Thymus (tissue), 11 donors: ENCODE results near the gene NECAB2. TPM values are rescaled to one million over a fixed set of nuclear protein-coding genes. Genes with fewer than 3 reads are reported as not detected.

Experiments
- DNase-seq, 9 donors: peaks; one replicate each; pipeline ENCODE4 v3.0.0-alpha.2; 2013; ENCODE audit warnings: low spot score in 9 of 9, low read depth in 6 of 9, missing footprints in 1 of 9
- H3K27ac ChIP-seq, 2 donors: one replicate each; pipeline ENCODE4 v1.5.1; 2013; ENCODE audit warnings: control low read depth in 1 of 2, low read depth in 1 of 2, low read length in 1 of 2, mild to moderate bottlenecking in 1 of 2, moderate library complexity in 1 of 2
- H3K27me3 ChIP-seq, 2 donors: one replicate each; pipeline ENCODE4 v1.5.1; 2013; ENCODE audit warnings: low read length in 1 of 2; ENCODE audit not compliant: control insufficient read depth in 2 of 2, insufficient read depth in 1 of 2
- H3K36me3 ChIP-seq, 2 donors: one replicate each; pipeline ENCODE4 v1.5.1; 2013; ENCODE audit warnings: low read length in 1 of 2, mild to moderate bottlenecking in 1 of 2, moderate library complexity in 1 of 2; ENCODE audit not compliant: control insufficient read depth in 2 of 2, insufficient read depth in 2 of 2
- H3K4me1 ChIP-seq, 2 donors: one replicate each; pipeline ENCODE4 v1.5.1; 2013; ENCODE audit warnings: low read length in 2 of 2; ENCODE audit not compliant: control insufficient read depth in 2 of 2, insufficient read depth in 2 of 2
- H3K4me3 ChIP-seq, 2 donors: one replicate each; pipeline ENCODE4 v1.5.1; 2013; ENCODE audit warnings: low read length in 2 of 2, control low read depth in 1 of 2, mild to moderate bottlenecking in 1 of 2
- H3K9me3 ChIP-seq, 2 donors: one replicate each; pipeline ENCODE4 v1.5.1; 2013; ENCODE audit warnings: low read length in 1 of 2, mild to moderate bottlenecking in 1 of 2; ENCODE audit not compliant: control insufficient read depth in 2 of 2, insufficient read depth in 1 of 2
- WGBS: extraction: QIAGEN DNeasy Blood & Tissue Kit; methylation state at CpG from one replicate; pipeline ENCODE4 v1.1.7; 2013; 5-methylcytosine and 5-hydroxymethylcytosine counted together
- polyA plus RNA-seq: library from polyadenylated mRNA; stranded (reverse); fragments of 200-250 nt; gene quantifications from one replicate; pipeline ENCODE4 v1.2.3, GENCODE V29; 2013
- total RNA-seq: library from RNA; stranded (reverse); fragments of 120-200 nt; gene quantifications from one replicate; pipeline ENCODE4 v1.2.4, GENCODE V29; 2013
- donor health status: healthy.

The NECAB2 gene
- total and polyA plus RNA-seq, 2 donors: 0.19 to 0.75 TPM

DNA sequence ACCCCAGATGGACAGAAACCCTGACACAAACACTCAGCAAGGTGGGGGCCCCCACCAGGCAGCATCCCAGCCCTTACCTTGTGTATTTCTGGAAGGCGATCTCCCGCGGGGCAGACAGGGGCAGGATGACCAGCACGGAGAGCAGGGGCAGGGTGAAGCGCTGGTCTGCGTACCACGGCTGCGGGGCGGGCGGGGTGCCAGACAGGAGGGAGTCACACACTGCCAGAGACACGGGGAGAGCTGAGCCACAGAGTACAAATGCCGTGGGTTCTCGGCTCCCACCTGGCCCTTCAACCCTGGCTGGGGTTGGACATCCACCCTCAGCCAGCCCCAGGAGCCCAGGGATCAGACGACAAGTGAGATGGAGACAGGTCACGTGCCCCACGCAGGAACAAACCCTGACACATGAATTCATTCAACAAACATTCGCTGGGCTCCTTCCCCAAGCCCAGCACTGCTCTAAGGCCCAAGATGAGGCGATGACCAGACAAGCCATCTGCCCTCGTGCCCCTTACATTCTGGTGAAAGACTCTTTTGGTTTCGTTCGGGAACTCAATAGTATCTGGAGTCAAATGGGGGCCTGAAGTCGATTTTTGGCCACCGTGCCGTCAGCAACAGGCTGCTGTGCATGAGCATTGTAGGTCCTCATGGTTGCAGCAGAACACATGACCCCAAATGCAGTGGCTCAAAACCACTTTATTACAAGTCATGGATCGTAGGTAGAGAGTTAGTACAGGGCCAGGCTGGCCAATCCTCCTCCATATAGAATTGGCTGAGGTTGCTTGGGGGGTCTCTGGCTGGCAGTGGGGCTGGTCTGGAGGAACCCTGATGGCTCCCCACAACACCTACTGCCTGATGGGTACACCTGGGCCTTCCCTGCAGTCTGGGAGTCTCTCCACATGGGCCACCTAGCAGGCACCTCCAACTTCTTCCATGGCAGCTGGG, 65.5 kb downstream of the NECAB2 start:
- Histone ChIP-seq H3K4me3 (no peak overlapping the region), H3K9me3 (no peaks in the 10 kb centered on the region)
- no peak for DNase-seq

DNA sequence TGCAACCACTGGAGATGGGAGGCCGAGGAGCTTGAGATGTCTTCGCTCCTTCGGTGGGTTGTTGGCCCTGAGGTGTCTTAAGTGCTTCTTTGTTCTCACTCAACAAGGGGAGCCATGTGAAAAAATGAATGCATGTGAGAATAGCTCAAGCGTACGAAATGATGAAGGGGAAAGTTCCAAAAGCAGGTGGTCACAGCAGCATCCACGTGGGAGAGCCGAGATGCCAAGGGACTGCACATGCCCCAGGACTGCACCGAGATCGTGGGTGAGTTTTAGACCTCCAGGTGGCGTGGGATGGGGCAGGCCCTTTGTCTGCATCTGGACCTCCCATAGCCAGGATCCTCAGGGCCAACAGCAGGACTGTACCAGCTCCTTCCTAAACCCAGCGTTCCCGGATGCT, 66.5 kb downstream of the NECAB2 start:
- no peaks in the 10 kb centered on the region for H3K36me3 ChIP-seq
- no peak for DNase-seq
- no peak overlapping the region for H3K4me3 ChIP-seq
- no peaks in the 10 kb centered on the region for H3K9me3 ChIP-seq
- 95% methylated on average over 12 of the region's 12 CpGs for WGBS
- peaks cover 0 to 6% of the 10 kb centered on the region in 2 donors for H3K27me3 ChIP-seq
- H3K27ac ChIP-seq: no peak overlapping the region
- H3K4me1 ChIP-seq: no peaks in the 10 kb centered on the region

More for the DNA sequence above, 65.5 kb downstream of the NECAB2 start:
- no peaks in the 10 kb centered on the region for H3K36me3 ChIP-seq
- H3K4me1 ChIP-seq: no peaks in the 10 kb centered on the region
- H3K27ac ChIP-seq: no peak overlapping the region
- peaks cover 0 to 10% of the 10 kb centered on the region in 2 donors for H3K27me3 ChIP-seq
- 89% methylated on average over 25 of the region's 25 CpGs for WGBS

DNA sequence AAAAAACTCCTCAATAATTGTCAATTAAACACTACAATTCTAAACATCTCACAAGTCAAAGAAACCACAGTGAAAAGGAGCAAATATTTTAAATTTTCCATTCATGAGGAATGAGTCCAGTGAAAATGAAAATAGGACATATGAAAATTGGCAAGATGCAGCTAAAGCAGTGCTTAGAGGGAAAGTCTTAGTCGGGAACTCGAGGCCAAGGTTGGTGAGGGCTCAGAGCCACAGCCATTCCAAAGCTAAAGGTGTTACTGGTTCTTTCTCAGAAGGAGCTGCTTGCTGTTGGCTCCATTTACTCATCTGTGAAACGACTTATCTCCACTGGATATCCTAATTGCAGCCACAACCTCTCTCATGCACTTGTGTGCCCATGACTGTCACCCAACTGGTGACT, 68.1 kb downstream of the NECAB2 start:
- Histone ChIP-seq H3K27me3 (peaks cover 0 to 14% of the 10 kb centered on the region in 2 donors), H3K27ac (no peak overlapping the region), H3K36me3 (no peaks in the 10 kb centered on the region), H3K9me3 (no peaks in the 10 kb centered on the region), H3K4me3 (no peak overlapping the region), H3K4me1 (no peaks in the 10 kb centered on the region)
- 87% methylated on average over 3 of the region's 3 CpGs for WGBS
- no peak for DNase-seq

DNA sequence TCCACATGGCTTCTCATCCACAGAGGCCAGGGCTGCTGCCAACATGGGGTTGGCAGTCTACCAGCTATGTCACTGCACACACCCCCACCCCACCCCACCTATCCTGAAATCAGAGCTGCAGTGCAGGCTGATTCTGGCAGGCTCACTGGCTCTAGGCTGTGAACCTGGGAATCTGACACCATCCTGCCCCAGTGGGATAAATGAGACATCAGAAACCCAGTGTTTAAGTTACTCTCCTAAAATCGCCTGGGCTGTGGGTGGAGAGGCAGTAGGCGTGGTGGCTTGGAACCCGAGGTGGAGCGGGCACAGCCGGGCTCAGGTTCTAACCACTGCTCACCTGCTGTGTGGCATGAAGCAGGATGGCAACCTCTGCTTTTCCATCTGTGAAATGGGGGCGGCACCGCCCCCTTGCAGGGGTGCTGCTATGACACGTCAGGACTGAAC, 69.0 kb downstream of the NECAB2 start:
- no peak overlapping the region for H3K4me3 ChIP-seq
- no peaks in the 10 kb centered on the region for H3K36me3 ChIP-seq
- no peak overlapping the region for H3K27ac ChIP-seq
- H3K9me3 ChIP-seq: no peaks in the 10 kb centered on the region
- no peak for DNase-seq
- peaks cover 0 to 20% of the 10 kb centered on the region in 2 donors for H3K27me3 ChIP-seq
- H3K4me1 ChIP-seq: no peaks in the 10 kb centered on the region
- WGBS: 92% methylated on average over 8 of the region's 8 CpGs

DNA sequence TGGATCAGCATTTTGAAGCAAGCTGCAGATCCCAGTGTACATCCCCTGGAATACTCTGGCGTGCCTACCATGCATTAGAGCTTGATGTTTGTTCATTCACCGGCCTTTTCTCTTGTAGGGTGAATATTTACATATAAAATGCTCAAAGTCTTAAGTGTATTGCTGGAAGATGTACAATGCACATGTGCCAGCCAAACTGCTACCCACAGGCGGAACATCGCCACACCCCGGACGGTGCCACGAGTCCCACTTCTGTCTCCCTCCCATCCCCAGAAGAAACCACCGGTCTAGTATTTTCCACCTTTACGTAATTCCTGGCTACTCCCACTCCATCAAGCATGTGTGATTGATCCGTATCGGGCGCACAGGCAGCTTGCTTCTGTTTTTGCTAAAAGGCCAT, 70.4 kb downstream of the NECAB2 start:
- H3K27ac ChIP-seq: no peak overlapping the region
- H3K36me3 ChIP-seq: no peaks in the 10 kb centered on the region
- DNase-seq: no peak
- H3K4me3 ChIP-seq: no peak overlapping the region
- peaks cover 0 to 32% of the 10 kb centered on the region in 2 donors for H3K27me3 ChIP-seq
- WGBS: 96% methylated on average over 12 of the region's 12 CpGs
- H3K4me1 ChIP-seq: peaks cover 0 to 2% of the 10 kb centered on the region in 2 donors
- H3K9me3 ChIP-seq: no peaks in the 10 kb centered on the region

DNA sequence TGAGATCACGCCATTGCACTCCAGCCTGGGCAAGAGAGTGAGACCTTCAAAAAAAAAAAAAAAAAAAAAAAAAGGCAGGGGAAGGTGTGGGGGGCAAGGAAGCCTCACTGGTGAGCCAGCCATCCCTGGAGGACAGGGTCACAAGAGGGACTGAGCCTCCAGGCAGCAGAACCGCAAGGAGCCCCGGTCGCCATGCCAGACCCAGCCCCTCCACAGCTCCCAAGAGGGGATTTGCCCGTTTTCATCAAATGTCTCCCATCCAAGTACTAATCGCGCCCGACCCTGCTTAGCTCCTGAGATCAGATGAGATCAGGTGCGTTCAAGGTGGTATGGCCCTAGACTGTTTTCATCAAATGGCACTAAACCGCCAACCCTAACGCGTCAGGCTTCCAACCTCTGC, 71.7 kb downstream of the NECAB2 start:
- H3K27me3 ChIP-seq: peaks cover 0 to 43% of the 10 kb centered on the region in 2 donors
- 93% methylated on average over 12 of the region's 12 CpGs for WGBS
- H3K9me3 ChIP-seq: no peaks in the 10 kb centered on the region
- H3K36me3 ChIP-seq: no peaks in the 10 kb centered on the region
- H3K4me3 ChIP-seq: no peak overlapping the region
- H3K27ac ChIP-seq: no peak overlapping the region
- no peak for DNase-seq
- peaks cover 0 to 6% of the 10 kb centered on the region in 2 donors for H3K4me1 ChIP-seq

DNA sequence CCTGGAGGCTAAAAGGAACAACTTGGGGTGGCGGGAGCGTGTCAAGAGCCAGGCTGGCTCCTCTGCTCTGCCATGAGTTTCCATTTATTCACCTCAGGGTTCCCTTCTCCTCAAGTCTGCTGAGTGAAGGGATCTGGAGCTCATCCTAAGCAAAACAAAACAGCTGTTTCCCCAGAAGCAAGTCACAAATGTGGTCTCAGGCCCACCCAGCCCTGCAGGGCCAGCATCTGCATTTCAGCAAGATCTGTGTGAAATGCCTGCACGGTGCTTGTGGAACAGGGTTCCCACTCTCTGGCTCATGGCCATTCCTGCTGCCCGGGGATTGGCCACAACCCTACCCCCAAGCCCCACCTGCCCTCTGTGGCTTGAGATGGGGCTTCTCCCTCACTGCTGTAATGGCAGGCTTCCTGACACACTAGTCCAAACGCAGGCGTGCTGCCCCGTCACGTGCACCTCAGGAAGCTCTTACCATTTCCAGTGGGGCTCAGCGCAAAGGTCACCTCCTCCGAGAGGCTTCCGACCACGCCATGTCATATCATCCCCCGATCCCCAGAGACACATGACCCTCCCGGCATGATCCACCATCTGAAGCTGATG, 72.3 kb downstream of the NECAB2 start:
- H3K27me3 ChIP-seq: peaks cover 0 to 47% of the 10 kb centered on the region in 2 donors
- H3K4me3 ChIP-seq: no peak overlapping the region
- H3K9me3 ChIP-seq: no peaks in the 10 kb centered on the region
- DNase-seq: no peak
- WGBS: 89% methylated on average over 14 of the region's 14 CpGs
- H3K4me1 ChIP-seq: peaks cover 0 to 6% of the 10 kb centered on the region in 2 donors
- no peaks in the 10 kb centered on the region for H3K36me3 ChIP-seq
- H3K27ac ChIP-seq: no peak overlapping the region

DNA sequence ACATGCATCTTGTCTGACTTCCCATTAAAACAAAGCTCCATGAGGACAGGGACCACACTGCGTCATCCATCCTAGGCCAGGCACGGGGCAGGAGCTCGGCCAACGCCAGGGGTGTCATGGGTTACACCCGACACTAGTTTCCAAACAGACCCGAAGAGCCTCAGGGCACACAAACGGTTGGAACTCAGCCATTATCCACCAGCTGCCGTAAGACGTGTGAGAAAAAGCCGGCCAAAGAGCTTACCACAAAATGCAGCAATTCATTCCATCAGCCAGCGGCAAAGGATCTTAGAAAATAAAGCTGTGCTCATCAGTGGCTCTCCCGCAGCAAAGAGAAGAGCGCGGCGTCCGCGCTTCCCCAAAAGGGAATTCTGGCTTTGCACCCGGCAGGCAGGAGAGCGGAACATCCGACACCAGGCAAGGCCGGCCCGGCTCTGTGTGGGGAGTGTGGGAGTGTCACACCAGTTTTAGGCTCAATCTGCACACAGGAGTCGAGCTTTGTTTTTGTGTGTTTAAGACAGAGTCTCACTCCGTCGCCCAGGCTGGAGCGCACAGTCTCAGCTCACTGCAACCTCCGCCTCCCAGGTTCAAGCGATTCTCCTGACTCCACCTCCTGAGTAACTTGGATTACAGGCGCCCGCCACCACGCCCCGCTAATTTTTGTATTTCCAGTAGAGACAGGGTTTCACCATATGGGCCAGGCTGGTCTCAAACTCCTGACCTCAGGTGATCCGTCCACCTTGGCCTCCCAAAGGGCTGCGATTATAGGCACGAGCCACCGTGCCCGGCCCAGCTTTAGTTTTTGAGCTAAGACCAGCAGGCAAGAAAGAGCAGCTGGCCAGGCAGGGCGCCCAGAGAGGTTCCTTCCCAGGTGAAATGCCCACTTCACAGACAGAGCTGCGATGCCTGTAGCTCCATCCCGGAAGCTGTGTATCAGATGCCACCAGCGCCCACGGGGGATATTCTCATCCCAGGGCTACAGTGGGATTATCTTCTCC, 73.1 kb downstream of the NECAB2 start:
- Histone ChIP-seq H3K27ac (no peak overlapping the region), H3K4me3 (no peak overlapping the region), H3K27me3 (peaks cover 0 to 47% of the 10 kb centered on the region in 2 donors), H3K9me3 (no peaks in the 10 kb centered on the region), H3K4me1 (peaks cover 0 to 6% of the 10 kb centered on the region in 2 donors), H3K36me3 (no peaks in the 10 kb centered on the region)
- 89% methylated on average over 42 of the region's 42 CpGs for WGBS
- no peak for DNase-seq
